ENCODE data around the gene TMEM80.

DNA sequence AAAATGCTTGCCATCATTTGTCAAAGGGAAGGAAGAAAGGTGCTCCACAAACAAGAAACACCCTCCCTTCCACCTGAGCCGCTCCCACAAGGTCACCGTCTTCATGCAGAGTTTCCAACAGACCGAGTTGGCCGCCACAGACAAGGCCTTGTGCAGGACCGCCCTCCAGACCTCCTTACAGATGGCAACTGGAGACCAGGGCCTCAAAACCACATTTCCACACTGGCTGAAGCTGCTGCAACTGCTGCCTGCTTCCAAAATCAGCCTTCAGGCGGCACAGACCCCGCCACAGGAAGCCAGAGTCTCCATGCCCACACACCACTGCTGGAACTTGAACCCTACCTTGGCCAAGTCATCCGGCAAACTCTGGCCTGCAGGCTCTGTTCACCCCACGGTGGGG, 6.9 kb upstream of the TMEM80 start:
- TF ChIP-seq, protein P1, sequence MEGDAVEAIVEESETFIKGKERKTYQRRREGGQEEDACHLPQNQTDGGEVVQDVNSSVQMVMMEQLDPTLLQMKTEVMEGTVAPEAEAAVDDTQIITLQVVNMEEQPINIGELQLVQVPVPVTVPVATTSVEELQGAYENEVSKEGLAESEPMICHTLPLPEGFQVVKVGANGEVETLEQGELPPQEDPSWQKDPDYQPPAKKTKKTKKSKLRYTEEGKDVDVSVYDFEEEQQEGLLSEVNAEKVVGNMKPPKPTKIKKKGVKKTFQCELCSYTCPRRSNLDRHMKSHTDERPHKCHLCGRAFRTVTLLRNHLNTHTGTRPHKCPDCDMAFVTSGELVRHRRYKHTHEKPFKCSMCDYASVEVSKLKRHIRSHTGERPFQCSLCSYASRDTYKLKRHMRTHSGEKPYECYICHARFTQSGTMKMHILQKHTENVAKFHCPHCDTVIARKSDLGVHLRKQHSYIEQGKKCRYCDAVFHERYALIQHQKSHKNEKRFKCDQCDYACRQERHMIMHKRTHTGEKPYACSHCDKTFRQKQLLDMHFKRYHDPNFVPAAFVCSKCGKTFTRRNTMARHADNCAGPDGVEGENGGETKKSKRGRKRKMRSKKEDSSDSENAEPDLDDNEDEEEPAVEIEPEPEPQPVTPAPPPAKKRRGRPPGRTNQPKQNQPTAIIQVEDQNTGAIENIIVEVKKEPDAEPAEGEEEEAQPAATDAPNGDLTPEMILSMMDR (IDR thresholded peaks at IDR 0.05): no peak
- TF ChIP-seq POLR2A (IDR thresholded peaks at IDR 0.05): no peak
